Stimulated activated CD8-positive, alpha-beta memory T cell treated with anti-CD3 and anti-CD28 coated beads, Interleukin-15, amount 100 ng/mL, for 4 hours (primary cell): Measurements from ENCODE around the gene LGI4.
"Not testable (repeated sequence)": the region's sequence is repeated elsewhere in the genome, so short reads cannot be mapped to it uniquely, and the experiment has no call there.

Experiments used
- DNase-seq, 2 donors: peaks; one replicate each; pipeline ENCODE4 v3.0.0-alpha.2; 2020; ENCODE audit warnings: low read depth in 2 of 2

Gene LGI4

GRCh38 chr19:35141837-35142605 lies 7.2 kb upstream of the LGI4 start:
- DNase-seq, result no peak

GRCh38 chr19:35140962-35141836 lies 6.3 kb upstream of the LGI4 start:
- peak; percentile 87 to 92 for DNase-seq

DNA sequence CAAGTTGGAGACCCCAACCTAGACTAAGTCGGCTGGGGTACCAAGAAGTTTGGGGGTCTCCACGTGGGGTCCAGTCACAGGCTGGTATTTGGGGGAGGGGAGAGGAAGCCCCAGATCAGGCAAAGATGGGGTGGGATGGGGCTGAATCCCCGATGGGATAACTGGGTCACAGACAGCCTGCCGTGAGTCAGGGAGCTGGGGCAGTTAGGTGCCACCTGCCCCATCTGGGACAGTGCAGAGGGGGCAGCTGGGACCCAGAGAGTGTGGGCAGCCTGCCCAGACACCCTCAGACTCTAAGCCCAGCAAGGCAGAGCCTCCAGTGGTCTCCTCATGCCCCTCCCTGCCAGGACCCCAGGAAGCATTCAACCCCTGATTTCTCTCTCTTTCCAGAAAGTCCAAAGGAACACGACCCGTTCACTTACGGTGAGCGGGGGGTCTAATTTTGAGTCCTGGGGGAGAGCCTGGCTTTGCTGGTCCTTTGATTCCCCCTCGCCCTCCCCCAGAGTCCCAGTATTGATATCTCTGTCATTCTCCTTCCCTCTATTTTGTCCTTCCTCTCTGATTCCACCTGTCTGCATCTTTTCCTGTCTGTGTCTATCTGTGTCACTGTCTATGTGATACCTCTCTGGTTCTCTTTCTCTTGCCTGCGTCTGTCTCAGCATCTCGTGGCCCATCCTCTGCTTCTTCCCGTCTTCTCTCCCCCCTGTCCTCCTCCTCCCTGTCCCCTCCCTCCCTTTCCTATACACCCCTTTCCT lies 5.5 kb upstream of the LGI4 start:
- no peak for DNase-seq

- no peak for DNase-seq
These were observed 3.5 kb upstream of the LGI4 start, which contains the start of gene FXYD1 for GRCh38 chr19:35138305-35138892. Gene FXYD1, plus strand, starts transcription at chr19:35138824. Its CDS starts 1,256 bp downstream, at chr19:35140080.

- DNase-seq, result no peak
These were observed 2.3 kb upstream of the LGI4 start for GRCh38 chr19:35136977-35137702.

DNA sequence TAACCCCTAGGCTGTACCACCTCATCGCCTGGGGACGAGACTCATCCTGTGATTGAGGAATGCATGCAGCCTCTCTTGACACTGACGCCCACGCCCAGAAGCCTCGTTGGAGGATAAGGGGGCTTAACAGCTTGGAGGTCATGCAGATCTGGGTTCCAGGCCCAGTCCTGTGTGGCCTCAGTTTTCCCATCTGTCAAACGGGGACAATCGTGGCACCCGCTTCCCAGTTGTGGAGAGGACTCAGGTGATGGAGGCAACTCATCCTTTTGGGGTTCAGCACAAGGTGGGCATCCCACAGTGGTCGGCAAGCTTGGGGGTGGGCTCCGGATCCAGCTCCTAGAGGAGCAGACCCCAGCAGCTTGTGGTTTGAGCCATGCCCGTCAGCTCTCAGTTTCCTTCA lies 1.4 kb upstream of the LGI4 start:
- DNase-seq, result no peak

DNA sequence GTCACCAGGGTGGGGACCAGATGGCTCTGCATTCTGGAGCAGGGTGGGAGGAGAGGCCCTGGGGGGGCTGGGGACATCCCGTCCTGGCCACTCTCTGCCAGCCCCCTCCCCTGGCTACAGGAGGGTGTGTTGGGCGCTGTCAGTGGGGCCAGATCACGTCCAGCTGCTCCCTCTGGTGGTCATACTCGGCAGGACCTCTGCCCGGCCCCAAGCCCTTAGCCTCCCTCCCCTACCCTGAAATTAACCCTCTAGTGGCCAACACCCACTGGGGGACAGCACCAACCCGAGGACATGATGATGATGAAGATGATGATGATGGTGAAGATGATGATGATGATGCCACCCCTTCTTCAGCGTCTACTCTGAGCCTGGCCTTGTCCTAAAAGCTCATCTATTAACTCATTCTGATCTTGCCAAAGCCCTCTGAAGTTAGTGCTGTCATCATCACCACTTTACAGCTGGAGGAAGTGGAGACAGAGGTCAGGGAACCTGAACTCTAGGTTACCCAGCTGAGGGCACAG lies 590 bp upstream of the LGI4 start:
- DNase-seq, result no peak

GRCh38 chr19:35133826-35134225 lies 1.0 kb downstream of the LGI4 start:
- no peak for DNase-seq

- DNase-seq, result no peak
These were observed 2.6 kb downstream of the LGI4 start for GRCh38 chr19:35132254-35132653.

- no peak for DNase-seq
These were observed 3.8 kb downstream of the LGI4 start for GRCh38 chr19:35130761-35131720.

DNA sequence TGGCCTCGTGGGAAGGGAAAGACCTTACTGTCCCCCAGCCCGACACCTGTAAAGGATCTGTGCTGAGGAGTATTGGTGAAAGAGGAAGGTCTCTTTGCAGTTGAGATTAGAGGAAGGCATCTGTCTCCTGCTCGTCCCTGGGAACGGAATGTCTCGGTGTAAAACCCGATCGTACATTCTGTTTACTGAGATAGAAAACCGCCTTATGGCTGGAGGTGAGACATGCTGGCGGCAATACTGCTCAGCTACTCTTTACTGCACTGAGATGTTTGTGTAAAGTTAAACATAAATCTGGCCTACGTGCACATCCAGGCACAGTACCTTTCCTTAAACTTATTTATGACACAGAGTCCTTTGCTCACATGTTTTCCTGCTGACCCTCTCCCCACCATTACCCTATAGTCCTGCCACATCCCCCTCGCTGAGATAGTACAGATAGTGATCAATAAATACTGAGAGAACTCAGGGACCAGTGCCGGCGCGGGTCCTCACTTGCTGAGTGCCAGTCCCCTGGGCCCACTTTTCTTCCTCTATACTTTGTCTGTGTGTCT lies 5.1 kb downstream of the LGI4 start:
- not testable (repeated sequence) for DNase-seq

- DNase-seq, result no peak
These were observed 6.3 kb downstream of the LGI4 start for GRCh38 chr19:35128398-35129057.

GRCh38 chr19:35127871-35128270 lies 7.0 kb downstream of the LGI4 start:
- no peak for DNase-seq

DNA sequence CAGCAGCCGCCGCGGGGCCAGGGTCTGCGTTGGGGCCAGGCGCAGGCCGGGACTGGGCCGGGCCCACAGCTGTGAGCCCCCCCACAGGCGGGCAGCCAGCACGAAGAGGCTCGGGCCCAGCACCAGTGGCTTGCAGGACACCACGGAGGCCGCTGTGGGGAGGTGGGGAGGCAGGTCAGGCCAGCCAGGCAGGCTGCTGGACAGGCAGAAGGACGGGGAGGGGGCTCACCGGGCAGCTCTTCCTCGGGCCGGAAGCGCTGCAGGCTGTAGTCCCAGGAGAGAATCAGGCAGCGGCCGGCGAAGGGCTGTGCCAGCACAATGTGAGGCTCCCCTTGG lies 8.3 kb downstream of the LGI4 start:
- DNase-seq, result no peak

GRCh38 chr19:35125749-35126623 lies 8.9 kb downstream of the LGI4 start:
- DNase-seq, result no peak

- DNase-seq, result no peak
These were observed 9.6 kb downstream of the LGI4 start for GRCh38 chr19:35125270-35125717.

GRCh38 chr19:35124098-35125060 lies 10.5 kb downstream of the LGI4 start:
- DNase-seq, result peak; percentile 71 to 77
